ENCODE data around the gene THOP1.

THOP1 gene

GRCh38 chr19:2798733-2799132, 13.4 kb downstream of the THOP1 start:
- no peak for TF ChIP-seq CTCF (IDR thresholded peaks at IDR 0.05; ENCODE audit: low read length, missing control alignments)
- no peak overlapping the region for H3K4me3 ChIP-seq (replicated peaks; ENCODE audit: low read depth, low read length)
- DNase-seq (ENCODE audit: low read depth), result peak; percentile 17

- no peak for TF ChIP-seq CTCF (IDR thresholded peaks at IDR 0.05; ENCODE audit: low read length, missing control alignments)
- no peak for DNase-seq (ENCODE audit: low read depth)
- no peak overlapping the region for H3K4me3 ChIP-seq (replicated peaks; ENCODE audit: low read depth, low read length)
Observed at GRCh38 chr19:2799273-2800020, 14.1 kb downstream of the THOP1 start.

- H3K4me3 ChIP-seq (replicated peaks; ENCODE audit: low read depth, low read length), result no peak overlapping the region
- DNase-seq (ENCODE audit: low read depth), result no peak
- no peak for TF ChIP-seq CTCF (IDR thresholded peaks at IDR 0.05; ENCODE audit: low read length, missing control alignments)
Observed at GRCh38 chr19:2800506-2800905, 15.2 kb downstream of the THOP1 start.

- no peak for TF ChIP-seq CTCF (IDR thresholded peaks at IDR 0.05; ENCODE audit: low read length, missing control alignments)
- no peak overlapping the region for H3K4me3 ChIP-seq (replicated peaks; ENCODE audit: low read depth, low read length)
- no peak for DNase-seq (ENCODE audit: low read depth)
Observed at GRCh38 chr19:2802826-2803225, 17.5 kb downstream of the THOP1 start.

- no peak for TF ChIP-seq CTCF (IDR thresholded peaks at IDR 0.05; ENCODE audit: low read length, missing control alignments)
- DNase-seq (ENCODE audit: low read depth), result no peak
Observed at GRCh38 chr19:2803486-2804155, 18.3 kb downstream of the THOP1 start.

GRCh38 chr19:2804156-2805004, 19.1 kb downstream of the THOP1 start:
- TF ChIP-seq CTCF (IDR thresholded peaks at IDR 0.05; ENCODE audit: low read length, missing control alignments), result no peak
- no peak overlapping the region for H3K4me3 ChIP-seq (replicated peaks; ENCODE audit: low read depth, low read length)
- DNase-seq (ENCODE audit: low read depth), result no peak

More at GRCh38 chr19:2803486-2804155, 18.3 kb downstream of the THOP1 start:
- no peak overlapping the region for H3K4me3 ChIP-seq (replicated peaks; ENCODE audit: low read depth, low read length)
